SU-DHL-6 (cell line): ENCODE measurements around the gene MMP21.

Experiments used
- EZH2phosphoT487 ChIP-seq: fragments of 200-600 bp; sonication (generic), shearing (Covaris generic); conservative IDR thresholded peaks from 2 replicates; pipeline ENCODE4 v1.6.1; 2018; ENCODE audit warnings: mild to moderate bottlenecking, antibody characterized with exemption, low read length, moderate library complexity, mixed read lengths
- TF ChIP-seq, protein P1 (sequence below): fragments of 200-600 bp; sonication (generic); IDR thresholded peaks from one replicate; pipeline ENCODE4 v1.5.1; 2017; ENCODE audit warnings: antibody characterized with exemption, mild to moderate bottlenecking, low read length, moderate library complexity; ENCODE audit not compliant: insufficient read depth, poor library complexity, severe bottlenecking

DNA sequence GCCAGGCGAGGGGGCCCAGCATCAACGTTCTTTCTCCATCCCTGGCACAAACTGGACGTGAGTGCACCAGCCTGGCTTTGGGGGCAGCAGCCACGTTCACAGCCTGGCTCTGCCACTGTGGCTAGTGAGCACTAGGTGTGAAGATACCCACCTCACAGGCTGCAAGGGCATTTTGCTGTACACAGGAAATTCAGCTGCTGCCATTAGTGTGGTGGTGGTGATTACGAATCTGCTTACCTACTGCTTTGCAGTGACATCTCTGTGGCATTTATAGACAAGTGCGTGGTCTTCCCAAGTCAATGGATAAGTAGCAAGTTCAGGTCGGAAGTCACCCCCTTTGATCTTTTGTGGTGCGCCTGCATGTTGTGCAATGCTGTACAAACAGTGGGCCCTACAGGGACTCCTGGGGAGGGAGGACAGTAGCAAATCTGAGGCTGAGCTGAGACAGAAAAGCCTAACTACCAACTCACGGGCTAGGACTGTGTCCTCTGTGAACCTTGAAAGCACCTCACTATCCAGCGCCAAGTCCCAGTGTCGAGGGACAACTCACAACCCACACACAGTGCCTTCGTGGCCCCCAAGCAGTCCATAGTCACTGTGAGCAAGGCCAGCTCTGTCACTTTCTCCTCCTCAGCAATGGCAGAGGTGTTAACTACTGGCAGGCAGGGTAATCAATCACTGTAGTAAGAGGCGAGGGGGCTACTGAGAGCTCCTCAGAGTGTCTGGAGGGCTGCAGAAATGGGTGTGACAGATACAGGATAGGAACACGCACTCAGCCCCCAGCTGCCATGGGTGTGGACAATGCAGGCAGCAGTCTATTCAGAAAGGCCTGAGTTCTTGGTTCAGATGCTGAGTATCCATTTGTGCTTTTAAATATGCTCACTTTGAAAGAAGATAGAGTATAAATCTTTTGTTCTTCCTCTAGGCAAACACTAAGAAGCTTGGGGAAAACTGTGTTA is 17.0 kb upstream of the MMP21 start:
- TF ChIP-seq, protein P1, sequence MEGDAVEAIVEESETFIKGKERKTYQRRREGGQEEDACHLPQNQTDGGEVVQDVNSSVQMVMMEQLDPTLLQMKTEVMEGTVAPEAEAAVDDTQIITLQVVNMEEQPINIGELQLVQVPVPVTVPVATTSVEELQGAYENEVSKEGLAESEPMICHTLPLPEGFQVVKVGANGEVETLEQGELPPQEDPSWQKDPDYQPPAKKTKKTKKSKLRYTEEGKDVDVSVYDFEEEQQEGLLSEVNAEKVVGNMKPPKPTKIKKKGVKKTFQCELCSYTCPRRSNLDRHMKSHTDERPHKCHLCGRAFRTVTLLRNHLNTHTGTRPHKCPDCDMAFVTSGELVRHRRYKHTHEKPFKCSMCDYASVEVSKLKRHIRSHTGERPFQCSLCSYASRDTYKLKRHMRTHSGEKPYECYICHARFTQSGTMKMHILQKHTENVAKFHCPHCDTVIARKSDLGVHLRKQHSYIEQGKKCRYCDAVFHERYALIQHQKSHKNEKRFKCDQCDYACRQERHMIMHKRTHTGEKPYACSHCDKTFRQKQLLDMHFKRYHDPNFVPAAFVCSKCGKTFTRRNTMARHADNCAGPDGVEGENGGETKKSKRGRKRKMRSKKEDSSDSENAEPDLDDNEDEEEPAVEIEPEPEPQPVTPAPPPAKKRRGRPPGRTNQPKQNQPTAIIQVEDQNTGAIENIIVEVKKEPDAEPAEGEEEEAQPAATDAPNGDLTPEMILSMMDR = no peak
- no peak for TF ChIP-seq EZH2phosphoT487
